Activated CD8-positive, alpha-beta memory T cell treated with anti-CD3 and anti-CD28 coated beads for 1 hour (primary cell): ENCODE measurements around the gene NRCAM.

ENCODE experiments used
- DNase-seq, 2 donors: peaks; one replicate each; pipeline ENCODE4 v3.0.0-alpha.2; 2020; ENCODE audit warnings: low read depth in 1 of 2; ENCODE audit errors: extremely low read depth in 1 of 2

Gene NRCAM

GRCh38 chr7:108108131-108108530 is 348.1 kb downstream of the NRCAM start:
- DNase-seq, result no peak

- DNase-seq, result no peak
Measured at GRCh38 chr7:108104324-108104723, 351.9 kb downstream of the NRCAM start.

DNA sequence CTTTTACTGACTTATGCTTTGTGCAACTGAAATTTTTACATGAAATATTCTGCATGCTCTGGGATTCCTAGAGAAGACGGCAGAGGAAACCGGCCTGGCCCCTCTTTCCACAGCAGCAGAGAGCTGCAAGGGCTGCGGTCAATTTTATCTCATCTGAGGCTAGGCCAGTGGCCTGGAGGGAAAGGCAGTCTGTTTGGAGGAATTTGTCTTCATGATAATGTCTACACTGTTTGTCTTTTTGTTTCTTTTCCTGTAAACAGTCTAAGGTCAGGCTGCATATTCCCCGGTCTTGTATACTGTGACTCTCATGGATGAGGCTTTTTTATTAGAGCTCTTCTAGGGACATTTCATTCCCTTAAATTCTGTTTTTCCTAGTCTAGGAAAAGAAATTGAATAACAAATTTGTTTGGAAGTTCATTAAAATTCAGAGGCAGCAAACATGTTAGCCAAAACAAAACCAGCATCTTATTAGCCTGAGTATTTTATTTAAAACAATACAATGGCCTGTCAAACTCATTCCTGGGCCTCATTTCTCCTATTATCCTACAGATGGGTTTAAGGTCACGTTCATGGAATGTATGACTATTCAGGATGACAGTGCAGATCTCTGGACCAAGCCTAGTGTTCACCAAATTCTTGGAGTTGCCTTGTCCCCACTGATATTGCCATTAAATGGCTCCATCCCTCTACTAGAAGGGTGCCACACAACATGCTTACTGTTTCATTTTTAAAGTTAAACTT is 352.5 kb downstream of the NRCAM start:
- DNase-seq, result no peak

DNA sequence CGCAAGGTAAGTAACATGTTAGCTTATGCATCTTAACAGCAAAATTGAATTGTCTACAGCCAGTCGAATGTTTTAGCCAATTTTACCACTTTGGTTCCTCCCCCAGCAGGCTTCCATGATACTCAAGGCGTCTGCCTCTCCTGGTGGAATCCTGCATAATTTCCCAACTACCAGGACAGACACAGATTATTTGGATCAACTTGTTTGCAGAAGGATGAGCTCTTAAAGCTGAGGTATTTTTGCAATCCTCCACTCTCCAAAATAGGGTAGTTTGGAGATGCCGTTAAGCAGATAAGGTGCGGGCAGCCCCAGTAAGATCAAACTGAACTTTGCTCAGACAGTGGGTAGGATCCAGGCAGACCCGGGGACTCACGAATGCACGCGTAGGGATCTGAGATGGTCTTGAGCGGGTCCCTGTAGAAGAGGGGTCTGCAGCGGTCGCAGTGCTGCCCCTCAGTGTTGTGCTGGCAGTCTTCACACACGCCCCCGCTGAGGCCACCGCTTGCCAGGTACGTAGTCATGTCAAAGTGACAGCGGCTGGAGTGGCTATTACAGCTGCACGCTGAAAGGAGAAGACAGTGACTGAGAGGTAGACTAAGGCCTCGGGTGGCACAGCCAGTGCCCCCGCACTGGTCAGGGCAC is 353.4 kb downstream of the NRCAM start:
- no peak for DNase-seq

GRCh38 chr7:108101759-108102158 is 354.5 kb downstream of the NRCAM start:
- DNase-seq, result no peak

- DNase-seq, result no peak
Measured at GRCh38 chr7:108099713-108100112, 356.5 kb downstream of the NRCAM start.

- DNase-seq, result no peak
Measured at GRCh38 chr7:108097703-108098102, 358.5 kb downstream of the NRCAM start.
